Measurements from ENCODE around the gene UPB1.
"Not testable (repeated sequence)": the region's sequence is repeated elsewhere in the genome, so short reads cannot be mapped to it uniquely, and the experiment has no call there.

The UPB1 gene

DNA sequence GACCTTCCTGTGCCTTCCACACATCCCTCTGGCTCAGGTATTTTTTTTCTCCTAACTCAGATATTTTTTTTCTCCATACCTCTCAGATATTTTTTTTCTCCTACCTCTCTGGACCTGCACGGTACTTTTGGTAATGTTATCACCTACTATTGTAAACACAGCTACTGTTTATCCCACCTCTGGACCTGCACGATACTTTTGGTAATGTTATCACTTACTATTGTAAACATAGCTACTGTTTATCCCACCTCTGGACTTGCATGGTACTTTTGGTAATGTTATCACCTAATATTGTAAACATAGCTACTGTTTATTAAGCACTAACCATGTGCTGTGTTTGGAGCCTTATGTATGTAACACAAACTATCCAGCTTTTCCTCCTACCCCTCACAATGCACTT lies 12.1 kb upstream of the UPB1 start:
- DNase-seq: no peak

- no peak for DNase-seq
These were observed 11.1 kb upstream of the UPB1 start for GRCh38 chr22:24483976-24484545.

DNA sequence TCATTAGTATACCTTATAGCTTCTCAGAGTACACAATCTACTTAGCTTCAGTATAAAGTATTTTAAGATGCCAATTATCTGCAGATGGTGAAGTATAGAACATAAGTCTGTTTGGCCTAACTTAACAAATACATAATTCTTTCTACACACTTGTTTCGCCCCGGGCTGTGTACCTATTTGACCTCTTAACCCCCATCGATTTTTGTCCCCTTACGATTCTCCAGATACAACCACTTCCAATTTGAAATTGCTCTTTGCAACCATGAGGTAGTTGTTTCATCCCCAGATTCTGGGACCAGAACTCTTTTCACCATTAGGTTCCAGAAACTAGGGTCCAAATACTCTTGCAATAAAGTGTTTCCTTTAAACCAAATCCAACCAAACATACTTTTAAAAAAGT lies 10.0 kb upstream of the UPB1 start:
- DNase-seq: no peak

- DNase-seq: peak; percentile 39
These were observed 9.5 kb upstream of the UPB1 start for GRCh38 chr22:24485608-24486007.

- DNase-seq: no peak
These were observed 8.6 kb upstream of the UPB1 start for GRCh38 chr22:24486501-24486921.

DNA sequence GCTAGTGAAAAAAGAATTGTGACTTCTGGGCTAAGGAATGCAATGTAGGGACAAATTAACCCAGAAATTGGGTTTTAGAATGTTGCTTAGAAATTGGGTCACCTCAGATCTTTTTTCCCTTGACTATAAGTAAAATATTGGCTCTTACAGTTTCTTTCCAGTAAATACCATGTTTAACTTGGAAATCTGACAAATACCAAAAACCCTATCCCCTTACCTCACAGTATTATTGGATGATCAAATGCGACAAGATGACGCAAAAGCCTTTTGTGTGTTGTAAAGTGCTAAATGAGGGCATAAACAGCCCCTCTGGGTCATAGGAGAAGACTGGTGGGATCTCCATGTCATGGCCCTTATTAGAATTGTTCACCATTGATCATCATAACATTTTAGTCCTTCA lies 6.1 kb upstream of the UPB1 start:
- DNase-seq: no peak

GRCh38 chr22:24489434-24489833 lies 5.7 kb upstream of the UPB1 start:
- DNase-seq: not testable (repeated sequence)

- DNase-seq: no peak
These were observed 2.7 kb upstream of the UPB1 start for GRCh38 chr22:24492391-24492790.

DNA sequence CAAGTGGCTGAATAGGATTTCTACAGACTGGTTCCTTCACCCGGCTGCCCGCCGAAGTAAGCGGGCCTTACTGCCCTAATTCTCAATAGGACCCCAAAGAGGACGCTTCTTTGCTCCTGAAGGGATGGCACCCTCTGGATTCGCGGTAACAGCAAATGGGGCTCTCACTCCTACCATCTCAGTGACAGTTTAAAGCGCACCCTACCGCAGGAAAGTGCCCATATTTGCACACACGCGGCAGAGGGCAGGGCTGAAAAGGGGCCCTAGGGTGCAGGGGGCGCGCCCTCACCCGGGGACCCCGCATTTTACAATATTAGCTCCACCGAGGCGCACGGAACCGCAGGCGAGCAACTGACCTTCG lies 985 bp upstream of the UPB1 start:
- no peak for DNase-seq

GRCh38 chr22:24495365-24495675 lies 188 bp downstream of the UPB1 start:
- no peak for DNase-seq

DNA sequence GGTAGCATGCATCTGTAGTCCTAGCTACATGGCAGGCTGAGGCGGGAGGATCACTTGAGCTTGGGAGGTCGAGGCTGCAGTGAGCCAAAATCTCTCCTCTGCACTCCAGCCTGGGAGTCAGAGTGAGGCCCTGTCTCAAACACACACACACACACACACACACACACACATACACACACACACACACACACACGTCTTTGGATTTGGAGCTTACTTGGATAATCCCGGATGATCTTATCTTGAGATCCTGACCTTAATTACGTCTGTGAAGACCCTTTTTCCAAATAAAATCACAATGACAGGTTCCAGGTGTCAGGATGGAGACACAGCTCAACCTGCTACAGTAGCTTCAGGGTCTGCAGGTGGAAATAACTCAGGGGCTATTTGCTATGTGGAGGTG lies 1.1 kb downstream of the UPB1 start:
- DNase-seq: no peak

GRCh38 chr22:24496661-24497060 lies 1.5 kb downstream of the UPB1 start:
- no peak for DNase-seq

GRCh38 chr22:24497841-24498258 lies 2.7 kb downstream of the UPB1 start:
- no peak for DNase-seq

- DNase-seq: no peak
These were observed 3.7 kb downstream of the UPB1 start for GRCh38 chr22:24498824-24499223.

- no peak for DNase-seq
These were observed 4.7 kb downstream of the UPB1 start for GRCh38 chr22:24499706-24500276.

DNA sequence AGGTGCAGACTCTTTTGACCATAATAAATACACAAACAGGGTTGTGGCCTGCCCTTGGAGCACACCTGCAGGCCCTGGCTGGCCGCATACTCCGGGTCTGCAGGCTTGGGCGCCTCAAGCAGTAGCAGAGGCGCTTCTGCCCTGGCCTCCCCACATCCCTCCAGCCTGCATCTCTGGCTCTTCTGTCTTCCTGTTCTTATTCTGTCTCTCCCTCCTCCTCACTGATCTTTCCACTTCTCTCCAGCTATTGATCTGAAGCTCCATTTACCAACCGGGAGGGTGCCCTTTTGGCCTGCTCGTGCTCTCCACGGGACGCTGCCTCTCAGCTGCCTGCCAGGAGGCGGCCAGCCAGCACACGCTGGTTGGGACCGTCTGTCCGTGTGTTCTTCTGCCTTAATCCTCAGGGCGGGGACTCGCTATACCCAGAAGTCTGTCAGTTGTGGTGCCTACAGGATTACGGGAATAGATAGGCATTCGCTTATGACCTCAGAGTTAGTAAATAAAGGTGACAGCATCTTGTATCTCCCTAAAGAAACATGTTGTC lies 5.2 kb downstream of the UPB1 start:
- DNase-seq: no peak

DNA sequence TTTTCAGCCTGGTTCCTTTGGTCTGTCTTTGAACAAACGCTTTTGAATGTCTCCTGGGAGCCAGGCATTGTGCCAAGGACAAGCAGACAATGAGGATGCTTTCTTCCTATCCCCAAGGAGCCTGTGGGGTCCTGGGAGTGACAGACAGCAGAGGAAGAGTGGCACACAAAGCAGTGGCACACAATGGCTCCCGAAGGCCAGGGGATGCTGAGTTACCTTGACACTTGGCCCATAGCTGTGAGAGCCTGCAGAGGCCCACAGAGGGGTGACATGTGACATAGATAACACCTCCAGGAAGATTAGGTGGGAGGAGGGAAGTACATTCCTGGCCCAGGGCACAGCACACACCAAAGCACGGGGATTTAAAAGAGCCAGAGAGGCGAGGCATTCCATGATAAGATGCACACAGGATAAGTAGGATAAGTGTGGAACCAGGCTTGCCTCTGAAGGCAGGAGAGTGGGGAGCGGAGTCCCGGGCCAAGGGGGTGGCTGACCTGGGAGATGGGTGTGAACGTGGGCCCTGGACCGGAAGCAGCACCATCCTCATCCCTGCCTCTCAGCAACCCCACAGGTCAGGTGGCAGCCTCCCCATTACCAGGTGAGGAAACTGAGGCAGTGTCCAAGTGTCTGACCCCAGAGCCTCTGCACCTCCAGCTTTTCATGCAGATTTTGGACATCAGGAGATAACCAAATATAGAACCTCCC lies 6.3 kb downstream of the UPB1 start:
- DNase-seq: no peak

- no peak for DNase-seq
These were observed 6.9 kb downstream of the UPB1 start for GRCh38 chr22:24502034-24502433.

GRCh38 chr22:24502541-24502940 lies 7.4 kb downstream of the UPB1 start:
- DNase-seq: no peak

GRCh38 chr22:24503137-24503842 lies 8.2 kb downstream of the UPB1 start:
- peak; percentile 70 for DNase-seq

GRCh38 chr22:24503843-24504338 lies 8.8 kb downstream of the UPB1 start:
- no peak for DNase-seq

DNA sequence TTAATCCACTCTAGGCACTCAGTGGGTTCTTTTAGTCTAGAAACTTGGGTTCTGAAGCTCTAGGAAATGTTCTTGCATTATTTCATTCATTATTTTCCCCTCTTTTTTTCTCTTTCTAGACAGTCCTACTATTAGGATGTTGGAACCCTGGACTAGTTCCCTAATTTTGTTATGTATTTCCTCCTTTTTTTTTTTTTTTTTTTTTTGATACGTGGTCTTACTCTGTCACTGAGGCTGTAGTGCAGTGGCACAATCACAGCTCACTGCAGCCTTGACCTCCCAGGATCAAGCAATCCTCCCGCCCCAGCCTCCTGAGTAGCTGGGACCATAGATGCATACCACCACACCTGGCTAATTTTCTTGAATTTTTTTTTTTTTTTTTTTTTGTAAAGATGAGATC lies 9.4 kb downstream of the UPB1 start:
- no peak for DNase-seq

- DNase-seq: no peak
These were observed 10.0 kb downstream of the UPB1 start for GRCh38 chr22:24504956-24505736.
